NB4 (cell line): ENCODE measurements around the gene ARHGEF7.
"Not testable (repeated sequence)": the region's sequence is repeated elsewhere in the genome, so short reads cannot be mapped to it uniquely, and the experiment has no call there.

Experiments used
- DNase-seq: peaks from one replicate; pipeline ENCODE4 v3.0.0; 2010; ENCODE audit warnings: low read depth
- H3K4me3 ChIP-seq: one replicate; pipeline ENCODE4 v1.5.1; 2011; ENCODE audit warnings: mild to moderate bottlenecking, low read depth, low read length, moderate library complexity
- MYC ChIP-seq: IDR thresholded peaks from 2 replicates; pipeline ENCODE4 v1.6.1; 2011; ENCODE audit warnings: low read depth, low read length
- POLR2A ChIP-seq: IDR thresholded peaks from 2 replicates; pipeline ENCODE4 v1.6.1; 2011; ENCODE audit warnings: mild to moderate bottlenecking; ENCODE audit not compliant: insufficient read length; ENCODE audit errors: extremely low read depth
- TF ChIP-seq, protein P1 (sequence below): IDR thresholded peaks from 2 replicates; pipeline ENCODE4 v1.6.1; 2011; ENCODE audit warnings: low read depth, low read length
- TF ChIP-seq, protein P2 (sequence below): IDR thresholded peaks from one replicate; pipeline ENCODE4 v1.5.1; 2012; ENCODE audit warnings: low read depth, low read length

ARHGEF7 gene

DNA sequence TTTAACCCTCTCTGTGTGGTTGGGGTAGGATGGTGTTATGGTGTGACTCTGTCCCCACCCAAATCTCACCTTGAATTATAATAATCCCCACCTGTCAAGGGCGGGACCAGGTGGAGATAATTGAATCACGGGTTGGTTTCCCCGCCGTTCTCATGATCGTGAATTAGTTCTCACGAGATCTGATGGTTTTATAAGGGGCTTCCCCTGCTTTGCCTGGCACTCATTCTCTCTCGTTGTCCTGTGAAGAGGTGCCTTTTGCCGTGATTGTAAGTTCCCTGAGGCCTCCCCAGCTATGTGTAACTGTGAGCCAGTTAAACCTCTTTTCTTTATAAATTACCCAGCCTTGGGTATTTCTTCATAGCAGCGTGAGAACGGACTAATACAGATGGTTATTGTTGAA, 68.8 kb downstream of the ARHGEF7 start:
- H3K4me3 ChIP-seq: no peak overlapping the region
- DNase-seq: no peak
- TF ChIP-seq MYC (no peak), POLR2A (no peak)
- TF ChIP-seq, protein P1, sequence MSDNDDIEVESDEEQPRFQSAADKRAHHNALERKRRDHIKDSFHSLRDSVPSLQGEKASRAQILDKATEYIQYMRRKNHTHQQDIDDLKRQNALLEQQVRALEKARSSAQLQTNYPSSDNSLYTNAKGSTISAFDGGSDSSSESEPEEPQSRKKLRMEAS: no peak
- TF ChIP-seq, protein P2, sequence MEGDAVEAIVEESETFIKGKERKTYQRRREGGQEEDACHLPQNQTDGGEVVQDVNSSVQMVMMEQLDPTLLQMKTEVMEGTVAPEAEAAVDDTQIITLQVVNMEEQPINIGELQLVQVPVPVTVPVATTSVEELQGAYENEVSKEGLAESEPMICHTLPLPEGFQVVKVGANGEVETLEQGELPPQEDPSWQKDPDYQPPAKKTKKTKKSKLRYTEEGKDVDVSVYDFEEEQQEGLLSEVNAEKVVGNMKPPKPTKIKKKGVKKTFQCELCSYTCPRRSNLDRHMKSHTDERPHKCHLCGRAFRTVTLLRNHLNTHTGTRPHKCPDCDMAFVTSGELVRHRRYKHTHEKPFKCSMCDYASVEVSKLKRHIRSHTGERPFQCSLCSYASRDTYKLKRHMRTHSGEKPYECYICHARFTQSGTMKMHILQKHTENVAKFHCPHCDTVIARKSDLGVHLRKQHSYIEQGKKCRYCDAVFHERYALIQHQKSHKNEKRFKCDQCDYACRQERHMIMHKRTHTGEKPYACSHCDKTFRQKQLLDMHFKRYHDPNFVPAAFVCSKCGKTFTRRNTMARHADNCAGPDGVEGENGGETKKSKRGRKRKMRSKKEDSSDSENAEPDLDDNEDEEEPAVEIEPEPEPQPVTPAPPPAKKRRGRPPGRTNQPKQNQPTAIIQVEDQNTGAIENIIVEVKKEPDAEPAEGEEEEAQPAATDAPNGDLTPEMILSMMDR: no peak

DNA sequence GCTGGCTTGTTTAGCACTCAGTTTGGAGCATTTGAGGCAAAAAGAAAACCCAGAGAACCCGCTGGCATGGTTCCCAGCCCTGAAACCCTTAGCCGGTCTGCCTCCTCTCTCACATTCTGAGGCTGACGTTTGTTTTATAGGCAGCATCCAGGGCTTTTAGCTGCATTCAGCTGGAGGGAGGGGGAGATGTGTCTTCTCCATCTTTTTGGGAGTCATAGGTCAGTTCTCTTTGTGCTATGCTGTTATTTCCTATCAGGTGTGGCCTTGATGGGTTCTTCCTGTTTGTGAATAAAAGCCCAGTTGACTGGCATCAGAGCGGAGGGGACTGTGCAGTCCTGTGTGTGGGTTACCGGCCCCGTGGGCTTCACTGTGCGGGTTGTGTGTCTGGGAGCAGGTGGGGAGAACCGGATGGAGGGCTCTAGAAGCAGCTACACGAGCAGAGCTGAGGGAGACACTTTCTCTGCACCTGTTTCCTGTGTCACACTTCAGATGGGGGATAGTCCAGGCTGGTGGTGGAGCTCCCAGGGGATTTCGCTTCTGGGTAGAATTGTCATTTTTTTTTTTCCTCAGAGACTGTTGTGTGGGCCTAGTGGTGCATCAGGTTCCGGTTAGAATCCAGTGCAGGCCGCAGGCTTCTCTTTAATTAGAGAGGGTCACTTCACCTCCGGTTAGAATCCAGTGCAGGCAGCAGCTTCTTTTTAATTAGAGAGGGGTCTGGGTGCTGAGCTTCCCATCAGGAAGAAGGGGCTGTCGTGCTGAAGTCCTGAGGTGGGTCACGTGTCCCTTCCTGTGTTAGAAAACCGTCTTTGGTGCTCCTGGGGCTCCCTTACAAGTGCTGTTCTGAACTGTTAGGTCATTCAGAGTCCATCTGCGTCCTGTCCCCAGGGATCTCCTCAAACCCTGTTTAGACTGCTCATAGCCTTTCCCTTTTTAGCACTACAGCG, 69.6 kb downstream of the ARHGEF7 start:
- TF ChIP-seq, protein P2: no peak
- TF ChIP-seq, protein P1: peak; percentile 73
- TF ChIP-seq MYC: peak; percentile 38; the same call in 1 of the 2 replicates
- DNase-seq: peak; percentile 83
- peak overlapping the region; percentile 1 for H3K4me3 ChIP-seq

DNA sequence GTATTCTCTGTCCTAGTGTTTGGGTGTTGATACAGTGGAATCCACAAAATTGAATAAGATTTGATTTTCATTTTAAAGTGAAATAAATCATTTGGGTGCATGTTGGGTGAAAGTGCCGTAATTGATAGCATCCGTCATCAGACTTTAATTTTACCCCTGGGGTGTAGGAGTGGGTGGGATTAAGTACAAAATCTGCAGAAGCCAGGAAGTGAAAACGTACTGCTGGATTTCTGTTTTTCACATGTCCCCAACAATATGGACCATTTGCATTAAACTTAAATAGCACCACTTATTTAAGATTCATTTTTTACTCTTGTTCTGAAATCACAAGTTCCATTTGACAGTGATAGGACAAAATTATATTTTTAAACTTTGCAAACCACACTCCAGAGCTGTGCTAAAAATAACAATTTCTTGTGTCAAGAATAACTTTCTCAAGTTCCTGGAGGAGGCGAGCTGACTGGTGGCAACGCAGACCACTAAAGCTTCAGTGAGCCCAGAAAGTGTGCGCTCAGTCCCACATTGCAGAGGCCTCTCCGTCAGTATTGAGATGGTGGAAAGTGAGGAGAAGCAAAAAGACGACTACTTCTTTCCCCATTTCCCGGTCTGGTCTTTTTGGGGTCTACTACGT, 71.3 kb downstream of the ARHGEF7 start:
- TF ChIP-seq, protein P1: no peak
- TF ChIP-seq, protein P2: no peak
- TF ChIP-seq POLR2A (no peak), MYC (no peak)
- no peak overlapping the region for H3K4me3 ChIP-seq
- DNase-seq: no peak

DNA sequence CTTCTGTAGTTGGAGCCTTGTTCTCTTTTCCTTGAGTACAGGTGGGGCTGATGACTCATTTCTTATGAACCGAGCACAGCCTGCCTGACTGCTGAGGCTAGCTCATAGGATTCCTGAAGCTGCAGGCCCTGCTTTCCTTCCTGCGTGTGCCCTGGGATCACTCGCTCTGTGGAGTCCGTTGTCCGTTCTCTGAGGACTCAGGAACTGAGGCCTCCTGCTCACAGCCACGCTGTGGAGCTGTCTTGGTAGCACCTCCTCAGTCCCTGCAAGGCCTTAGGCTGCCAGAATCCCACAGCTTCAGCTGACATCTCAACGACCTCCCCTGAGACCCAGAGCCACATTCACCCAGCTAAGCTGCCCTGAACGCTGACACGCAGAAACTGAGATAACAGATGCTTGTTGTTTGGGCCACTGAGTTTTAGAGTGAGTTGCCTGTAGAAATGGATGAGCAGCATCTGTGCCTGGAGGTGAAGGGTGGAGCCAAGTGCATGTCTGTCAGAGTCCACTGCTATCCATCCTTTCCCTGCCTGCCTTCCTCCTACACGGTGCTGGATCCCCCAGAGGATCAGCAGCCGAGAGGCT, 72.9 kb downstream of the ARHGEF7 start:
- H3K4me3 ChIP-seq: no peak overlapping the region
- peak; percentile 61 for DNase-seq
- TF ChIP-seq, protein P2: no peak
- TF ChIP-seq MYC: no peak
- no peak for TF ChIP-seq POLR2A
- TF ChIP-seq, protein P1: no peak

DNA sequence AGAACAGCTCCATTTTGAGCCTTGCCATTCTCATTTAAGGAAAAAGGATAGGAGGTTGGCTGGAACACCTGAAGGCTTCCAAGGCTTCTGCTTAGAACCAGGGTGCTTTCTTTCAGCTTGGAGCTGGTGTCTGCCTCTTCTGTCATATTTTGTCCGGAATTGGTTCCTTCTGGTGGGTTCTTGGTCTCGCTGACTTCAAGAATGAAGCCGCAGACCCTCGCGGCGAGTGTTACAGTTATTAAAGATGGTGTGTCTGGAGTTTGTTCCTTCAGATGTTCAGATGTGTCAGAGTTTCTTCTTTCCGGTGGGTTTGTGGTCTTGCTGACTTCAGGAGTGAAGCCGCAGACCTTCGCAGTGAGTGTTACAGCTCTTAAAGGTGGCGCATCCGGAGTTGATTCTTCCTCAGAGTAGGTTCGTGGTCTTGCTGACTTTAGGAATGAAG, 74.0 kb downstream of the ARHGEF7 start:
- peak; percentile 70 for DNase-seq

DNA sequence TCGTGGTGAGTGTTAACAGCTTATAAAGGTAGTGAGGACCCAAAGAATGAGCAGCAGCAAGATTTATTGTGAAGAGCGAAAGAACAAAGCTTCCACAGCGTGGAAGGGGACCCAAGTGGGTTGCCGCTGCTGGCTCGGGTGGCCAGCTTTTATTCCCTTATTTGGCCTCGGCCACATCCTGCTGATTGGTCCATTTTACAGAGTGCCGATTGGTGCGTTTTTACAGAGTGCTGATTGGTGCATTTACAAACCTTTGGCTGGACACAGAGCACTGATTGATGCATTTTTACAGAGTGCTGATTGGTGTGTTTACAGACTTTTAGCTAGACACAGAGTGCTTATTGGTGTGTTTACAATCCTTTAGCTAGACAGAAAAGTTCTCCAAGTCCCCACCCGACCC, 74.4 kb downstream of the ARHGEF7 start:
- not testable (repeated sequence) for H3K4me3 ChIP-seq, DNase-seq

More for the DNA sequence above, 74.0 kb downstream of the ARHGEF7 start:
- H3K4me3 ChIP-seq: peak overlapping the region; percentile 8

DNA sequence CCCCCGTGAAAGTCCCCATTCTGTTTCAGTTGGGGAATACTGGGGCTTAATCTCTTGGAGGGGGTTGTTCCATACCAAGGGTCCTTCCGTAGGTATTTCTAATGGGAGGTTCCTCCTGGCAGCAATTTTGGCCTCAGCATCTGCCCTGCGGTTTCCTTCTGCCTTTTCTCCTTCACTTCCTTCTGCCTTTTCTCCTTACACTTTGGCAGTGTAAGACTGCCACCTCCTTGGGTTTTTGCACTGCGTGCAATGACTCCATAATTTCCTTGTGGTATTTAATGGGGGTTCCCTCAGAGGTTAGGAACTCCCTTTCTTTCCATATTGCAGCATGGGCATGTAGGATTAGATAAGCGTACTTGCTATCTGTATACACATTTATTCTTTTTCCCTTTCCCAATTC, 78.1 kb downstream of the ARHGEF7 start:
- peak; percentile 50 for DNase-seq

DNA sequence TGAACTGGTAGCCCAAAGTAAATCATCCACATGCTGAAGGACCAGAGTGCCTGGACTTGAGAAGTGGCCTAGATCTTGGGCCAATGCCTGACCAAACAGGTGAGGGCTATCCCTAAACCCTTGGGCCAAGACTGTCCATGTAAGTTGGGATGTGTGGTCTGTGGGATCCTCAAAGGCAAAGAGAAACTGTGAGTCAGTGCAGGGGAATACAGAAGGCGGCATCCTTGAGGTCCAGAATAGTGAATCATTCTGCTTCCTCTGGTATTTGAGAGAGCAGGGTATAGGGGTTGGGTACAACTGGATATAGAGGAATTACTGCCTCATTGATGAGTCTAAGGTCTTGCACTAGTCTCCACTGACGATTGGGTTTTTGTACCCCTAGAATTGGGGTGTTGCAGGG, 79.5 kb downstream of the ARHGEF7 start:
- not testable (repeated sequence) for H3K4me3 ChIP-seq, DNase-seq

More for the DNA sequence above, 78.1 kb downstream of the ARHGEF7 start:
- H3K4me3 ChIP-seq: not testable (repeated sequence)

DNA sequence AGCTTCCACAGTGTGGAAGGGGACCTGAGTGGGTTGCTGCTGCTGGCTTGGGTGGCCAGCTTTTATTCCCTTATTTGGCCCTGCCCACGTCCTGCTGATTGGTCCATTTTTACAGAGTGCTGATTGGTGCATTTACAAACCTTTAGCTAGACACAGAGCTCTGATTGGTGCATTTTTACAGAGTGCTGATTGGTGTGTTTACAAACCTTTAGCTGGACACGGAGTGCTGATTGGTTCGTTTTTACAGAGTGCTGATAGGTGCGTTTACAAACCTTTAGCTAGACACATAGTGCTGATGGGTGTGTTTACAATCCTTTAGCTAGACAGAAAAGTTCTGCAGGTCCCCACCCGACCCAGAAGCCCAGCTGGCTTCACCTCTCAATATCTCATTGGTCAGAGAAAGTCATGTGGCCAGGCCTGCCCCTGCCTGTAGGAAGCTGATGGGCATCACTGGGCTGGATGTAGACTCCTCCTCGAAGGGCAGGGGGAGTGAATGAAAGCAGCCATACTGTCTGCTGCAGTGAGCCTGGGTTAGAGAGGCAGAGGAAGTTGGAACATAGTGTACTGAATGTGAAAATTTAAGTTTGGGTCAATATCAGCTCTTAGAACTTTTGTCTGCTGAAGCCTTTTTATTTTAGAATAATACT, 83.7 kb downstream of the ARHGEF7 start:
- DNase-seq, H3K4me3 ChIP-seq: not testable (repeated sequence)
